Retinal pigment epithelial cell (primary cell): ENCODE measurements around the gene LRRIQ4.
A peak's percentile ranks its signal among the peaks of the same experiment; 100 is the strongest.

Experiments
- DNase-seq: peaks from one replicate; pipeline ENCODE4 v3.0.0-alpha.2; 2010; ENCODE audit warnings: low read depth
- H3K4me3 ChIP-seq: 2 replicates; pipeline ENCODE4 v1.5.1; 2011; ENCODE audit warnings: mild to moderate bottlenecking, low read length, control low read depth, moderate library complexity
- TF ChIP-seq, protein P1 (sequence below): conservative IDR thresholded peaks from 2 replicates; pipeline ENCODE4 v1.5.1; 2011; ENCODE audit warnings: low read depth, low read length, control low read depth, inconsistent platforms

The LRRIQ4 gene

DNA sequence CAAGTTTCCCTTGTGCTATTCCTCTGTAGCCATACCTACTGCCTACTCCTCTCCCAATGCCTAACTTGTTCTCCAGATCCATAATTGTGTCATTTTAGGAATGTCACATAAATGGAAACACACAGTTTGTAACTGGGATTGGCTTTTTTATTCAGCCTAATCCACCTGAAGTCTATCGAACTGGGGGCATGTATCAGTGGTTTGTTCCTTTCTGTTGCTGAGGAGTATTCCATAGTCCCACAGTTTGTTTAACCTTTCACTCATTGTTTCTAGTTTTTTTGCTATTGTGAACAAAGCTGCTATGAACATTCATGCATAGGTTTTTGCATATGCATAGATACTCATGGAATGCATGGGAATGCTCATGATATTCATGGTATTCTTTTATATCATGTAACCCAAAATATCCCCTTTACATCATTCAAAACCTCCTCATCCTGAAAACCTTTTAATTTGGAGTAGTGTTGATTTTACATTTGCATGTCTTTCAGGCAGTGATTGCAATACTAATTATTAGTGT, 25.9 kb downstream of the LRRIQ4 start:
- no peak for DNase-seq
- TF ChIP-seq, protein P1, sequence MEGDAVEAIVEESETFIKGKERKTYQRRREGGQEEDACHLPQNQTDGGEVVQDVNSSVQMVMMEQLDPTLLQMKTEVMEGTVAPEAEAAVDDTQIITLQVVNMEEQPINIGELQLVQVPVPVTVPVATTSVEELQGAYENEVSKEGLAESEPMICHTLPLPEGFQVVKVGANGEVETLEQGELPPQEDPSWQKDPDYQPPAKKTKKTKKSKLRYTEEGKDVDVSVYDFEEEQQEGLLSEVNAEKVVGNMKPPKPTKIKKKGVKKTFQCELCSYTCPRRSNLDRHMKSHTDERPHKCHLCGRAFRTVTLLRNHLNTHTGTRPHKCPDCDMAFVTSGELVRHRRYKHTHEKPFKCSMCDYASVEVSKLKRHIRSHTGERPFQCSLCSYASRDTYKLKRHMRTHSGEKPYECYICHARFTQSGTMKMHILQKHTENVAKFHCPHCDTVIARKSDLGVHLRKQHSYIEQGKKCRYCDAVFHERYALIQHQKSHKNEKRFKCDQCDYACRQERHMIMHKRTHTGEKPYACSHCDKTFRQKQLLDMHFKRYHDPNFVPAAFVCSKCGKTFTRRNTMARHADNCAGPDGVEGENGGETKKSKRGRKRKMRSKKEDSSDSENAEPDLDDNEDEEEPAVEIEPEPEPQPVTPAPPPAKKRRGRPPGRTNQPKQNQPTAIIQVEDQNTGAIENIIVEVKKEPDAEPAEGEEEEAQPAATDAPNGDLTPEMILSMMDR: no peak
- H3K4me3 ChIP-seq: no peak overlapping the region

DNA sequence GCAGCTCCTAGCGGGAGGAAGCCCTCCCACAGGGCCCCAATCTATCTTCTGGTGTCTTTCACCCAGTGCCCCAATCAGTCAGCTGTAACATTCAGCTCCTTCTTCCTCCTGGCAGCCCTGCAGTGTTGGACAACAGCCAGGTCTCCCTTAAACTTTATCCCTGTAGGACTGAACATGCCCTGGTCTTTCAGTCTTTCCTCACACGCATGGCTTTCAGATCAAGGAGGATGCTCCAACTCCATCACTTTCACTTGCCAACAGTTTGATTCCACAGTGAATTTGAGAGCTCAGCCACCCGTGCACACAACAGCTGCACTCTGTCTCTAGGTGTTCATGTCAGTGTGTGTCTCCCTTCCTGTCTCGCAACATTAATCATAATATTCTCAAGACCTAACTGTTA, 28.5 kb downstream of the LRRIQ4 start:
- no peak overlapping the region for H3K4me3 ChIP-seq
- DNase-seq: no peak
- TF ChIP-seq, protein P1: no peak

DNA sequence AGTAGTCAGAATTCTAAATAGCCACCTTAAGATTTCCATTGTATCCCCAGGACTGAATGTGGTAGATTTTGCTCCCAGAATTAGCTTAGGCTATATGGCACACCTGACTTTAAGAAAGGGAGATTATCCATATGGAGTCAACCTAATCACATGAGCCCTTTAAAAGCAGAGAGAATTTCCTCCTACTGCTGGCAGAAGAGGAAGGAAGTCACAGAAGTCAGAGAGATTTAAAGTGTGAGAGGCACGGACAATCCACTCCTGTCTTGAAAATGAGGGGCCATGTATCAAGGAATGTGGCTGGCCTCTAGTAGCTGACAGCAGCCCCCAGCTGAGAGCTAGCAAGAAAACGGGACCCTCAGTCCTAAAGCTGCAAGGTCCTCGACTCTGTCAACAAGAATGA, 30.3 kb downstream of the LRRIQ4 start:
- TF ChIP-seq, protein P1: no peak

DNA sequence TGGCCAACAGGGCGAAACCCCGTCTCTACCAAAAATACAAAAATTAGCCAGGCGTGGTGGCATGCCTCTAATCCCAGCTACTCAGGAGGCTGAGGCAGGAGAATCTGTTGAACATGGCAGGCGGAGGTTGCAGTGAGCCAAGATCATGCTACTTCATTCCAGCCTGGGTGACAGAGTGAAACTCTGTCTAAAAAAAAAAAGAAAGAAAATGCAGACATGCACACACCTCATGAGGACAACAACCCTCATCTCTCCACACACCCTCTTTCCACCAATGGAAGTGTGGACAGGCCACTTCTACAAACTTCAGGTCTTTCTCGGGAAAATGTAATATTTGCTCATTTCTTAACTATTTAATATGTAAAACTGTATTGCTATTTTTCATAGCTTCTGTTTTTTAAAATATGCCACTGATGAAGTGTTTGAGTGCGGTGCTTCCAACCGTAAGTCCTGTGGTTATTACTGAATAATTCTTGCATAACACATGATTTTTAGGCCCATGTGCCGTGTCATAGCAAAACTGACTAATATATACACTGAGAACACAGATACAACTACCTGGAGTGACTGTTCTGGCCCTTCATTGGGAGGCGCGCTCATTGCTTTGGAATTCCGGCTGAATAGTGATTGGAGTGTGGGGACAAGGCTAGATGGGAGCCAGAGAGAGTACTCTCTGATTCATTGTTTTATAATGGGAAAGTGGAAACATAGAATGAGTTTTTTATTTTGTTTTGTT, 34.0 kb downstream of the LRRIQ4 start:
- no peak overlapping the region for H3K4me3 ChIP-seq
- TF ChIP-seq, protein P1: no peak
- DNase-seq: peak; percentile 48

More for the DNA sequence above, 30.3 kb downstream of the LRRIQ4 start:
- no peak for DNase-seq
- no peak overlapping the region for H3K4me3 ChIP-seq

DNA sequence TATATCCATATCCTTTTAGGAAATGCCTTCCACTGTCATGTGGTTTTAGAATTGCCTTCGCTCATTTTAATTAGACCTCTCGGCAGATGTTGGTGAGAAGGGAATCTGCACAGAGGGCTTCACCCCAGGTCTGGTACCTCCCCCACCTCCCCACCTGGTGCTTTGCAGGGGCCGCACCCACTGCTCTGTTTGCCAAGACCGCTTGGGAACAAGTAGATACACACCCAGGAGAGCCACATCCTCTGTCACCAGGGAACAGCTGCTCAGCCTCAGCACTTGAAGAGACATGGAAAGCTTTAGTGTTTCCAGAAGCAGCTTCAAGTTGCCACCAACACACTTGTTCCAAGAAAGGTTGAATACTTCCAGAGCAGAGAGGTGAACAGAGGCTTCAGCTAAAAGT, 35.2 kb downstream of the LRRIQ4 start:
- no peak overlapping the region for H3K4me3 ChIP-seq
- TF ChIP-seq, protein P1: no peak
- no peak for DNase-seq

DNA sequence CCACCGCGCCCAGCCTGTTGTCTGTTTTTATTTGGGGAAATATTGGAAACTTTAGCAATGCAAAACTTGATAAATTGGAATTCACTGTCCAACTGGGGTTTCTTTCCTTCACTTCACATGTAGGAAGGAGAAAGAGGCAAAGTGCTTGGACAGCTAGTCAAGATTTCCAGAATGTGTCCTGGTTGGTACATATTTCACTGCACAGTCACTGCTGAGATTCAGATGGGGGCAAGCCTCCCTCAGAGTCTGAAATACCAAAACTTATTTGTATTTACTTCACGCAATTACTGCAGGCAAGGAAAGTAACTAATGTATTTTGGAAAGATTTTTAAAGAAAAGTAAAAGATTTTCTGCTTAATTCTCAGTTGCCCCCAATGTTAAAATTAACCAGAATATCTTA, 36.1 kb downstream of the LRRIQ4 start:
- DNase-seq: no peak
- H3K4me3 ChIP-seq: no peak overlapping the region
- TF ChIP-seq, protein P1: no peak

DNA sequence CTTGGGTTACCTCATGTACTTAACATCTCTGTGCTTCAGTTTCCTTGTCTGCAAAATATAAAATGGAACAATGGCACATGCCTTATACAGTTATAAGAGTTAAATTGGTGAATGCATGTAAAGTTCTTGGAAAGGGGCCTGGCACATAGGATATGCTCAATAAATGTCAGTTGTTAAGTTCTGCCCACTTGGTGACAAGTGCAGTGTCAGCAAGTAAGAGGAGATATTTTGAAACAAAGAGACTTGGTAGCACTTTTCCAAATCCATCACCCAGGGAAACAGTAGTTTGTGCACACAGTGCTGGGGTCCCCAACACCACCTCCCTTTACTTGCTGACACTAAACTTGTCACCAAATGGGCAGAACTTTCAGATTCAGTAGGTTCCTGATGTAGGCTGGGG, 37.9 kb downstream of the LRRIQ4 start:
- no peak for DNase-seq
- TF ChIP-seq, protein P1: no peak
- H3K4me3 ChIP-seq: no peak overlapping the region
